Smooth muscle cell of the pulmonary artery (primary cell): ENCODE results near the gene PGC. TPM values are rescaled to one million over a fixed set of nuclear protein-coding genes. Genes with fewer than 3 reads are reported as not detected.

Experiments used
- total RNA-seq: library from RNA; depleted of rRNA; stranded (reverse); fragments of >200 nt; gene quantifications from 2 replicates; pipeline ENCODE4 v1.2.3, GENCODE V29; 2014

PGC gene
- not detected in 2 replicates for total RNA-seq

GRCh38 chr6:41747256-41748101 is at the start of gene PGC:
PGC (minus strand) TSS chr6:41747397; CDS start chr6:41747334, 63 bp downstream.

GRCh38 chr6:41787219-41787917 is 40.2 kb upstream of the PGC start, which contains the start of gene TOMM6:
TOMM6 (plus strand) TSS chr6:41787694; CDS start chr6:41787698, 4 bp downstream.

GRCh38 chr6:41780551-41781365 is 33.6 kb upstream of the PGC start, which contains the start of gene PRICKLE4:
PRICKLE4 (plus strand) TSS chr6:41780782; CDS start chr6:41783474, 2,692 bp downstream.

GRCh38 chr6:41779788-41780550 is 32.8 kb upstream of the PGC start, which contains the start of gene FRS3:
FRS3 (minus strand) TSS chr6:41779900; CDS start chr6:41776987, 2,913 bp downstream.

GRCh38 chr6:41735427-41736185 is 11.6 kb downstream of the PGC start, which contains the start of gene TFEB:
TFEB (minus strand) TSS chr6:41735608; CDS start chr6:41691213, 44,395 bp downstream.

Other genes with a start within 250 kb of the PGC start
- gene FOXP4, start 201.0 kb downstream of the PGC start, total RNA-seq = 3.5 and 6.5 TPM in 2 replicates
- 0.26 and 0.33 TPM in 2 replicates for gene MDFI, start 108.9 kb downstream of the PGC start, total RNA-seq
- gene TFEB, start 11.8 kb downstream of the PGC start, total RNA-seq = 3.5 and 6.5 TPM in 2 replicates
- 1.8 and 2.8 TPM in 2 replicates for gene FRS3, start 32.5 kb upstream of the PGC start, total RNA-seq
- 0.36 TPM in 1 of 2 replicates, not detected in the other for gene PRICKLE4, start 33.4 kb upstream of the PGC start, total RNA-seq
- 33.1 and 36.9 TPM in 2 replicates for gene TOMM6, start 40.3 kb upstream of the PGC start, total RNA-seq
- gene USP49, start 148.0 kb upstream of the PGC start, total RNA-seq = 2.8 and 3.5 TPM in 2 replicates
- gene MED20, start 173.7 kb upstream of the PGC start, total RNA-seq = 19.9 and 21.9 TPM in 2 replicates
- gene BYSL, start 174.1 kb upstream of the PGC start, total RNA-seq = 11.5 and 18.2 TPM in 2 replicates
- 14.8 and 16.6 TPM in 2 replicates for gene CCND3, start 194.4 kb upstream of the PGC start, total RNA-seq